HL-60 (cell line): ENCODE results near the gene QSOX2.

Experiments
- CTCF ChIP-seq: IDR thresholded peaks from one replicate; pipeline ENCODE4 v1.5.1; 2011; ENCODE audit warnings: low read length, control low read depth, inconsistent platforms; ENCODE audit not compliant: insufficient read depth
- POLR2AphosphoS5 ChIP-seq: IDR thresholded peaks from 2 replicates; pipeline ENCODE4 v1.6.1; 2012; ENCODE audit warnings: low read depth
- TF ChIP-seq, protein P1 (sequence below): IDR thresholded peaks from 2 replicates; pipeline ENCODE4 v1.6.1; 2012; ENCODE audit warnings: low read depth; ENCODE audit not compliant: insufficient replicate concordance

DNA sequence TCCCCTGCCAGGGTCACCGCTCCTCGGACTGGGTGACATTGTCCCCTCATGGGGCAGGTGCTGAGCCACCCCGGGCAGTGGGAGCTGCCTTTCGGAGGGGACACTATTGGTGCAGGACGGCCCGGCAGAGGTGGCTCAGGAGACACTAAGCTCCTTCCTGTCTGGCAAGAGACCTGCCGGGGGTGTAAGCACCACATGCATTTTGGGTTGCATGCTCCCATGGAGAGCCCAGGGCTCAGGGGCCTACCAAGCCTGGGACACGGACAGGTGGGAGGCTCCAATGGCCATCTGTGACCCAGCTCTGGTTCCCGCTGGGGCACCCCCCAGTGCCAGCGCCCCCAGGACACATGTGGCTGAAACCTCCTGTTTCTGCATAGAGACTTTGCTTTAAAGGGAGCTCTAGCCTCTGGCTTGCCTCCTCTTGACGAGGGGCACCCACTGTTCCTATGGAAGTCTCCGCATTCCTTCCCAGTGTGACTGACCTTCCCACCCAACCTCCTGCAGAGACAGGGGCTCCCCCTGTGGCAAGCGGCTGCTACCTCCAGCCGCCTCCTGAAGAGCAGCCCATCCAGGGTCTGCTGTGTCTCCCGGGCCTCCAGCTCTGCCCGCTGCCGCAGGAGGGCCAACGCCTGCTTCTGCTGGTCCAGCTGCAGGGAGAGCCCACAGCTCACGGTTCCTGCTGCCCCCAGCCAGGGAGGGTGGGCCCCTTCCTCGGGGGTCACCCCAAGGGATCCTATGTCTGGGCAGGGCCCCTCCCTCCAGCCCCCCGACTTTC is 30.2 kb upstream of the QSOX2 start:
- no peak for TF ChIP-seq CTCF
- TF ChIP-seq POLR2AphosphoS5, result no peak
- TF ChIP-seq, protein P1, sequence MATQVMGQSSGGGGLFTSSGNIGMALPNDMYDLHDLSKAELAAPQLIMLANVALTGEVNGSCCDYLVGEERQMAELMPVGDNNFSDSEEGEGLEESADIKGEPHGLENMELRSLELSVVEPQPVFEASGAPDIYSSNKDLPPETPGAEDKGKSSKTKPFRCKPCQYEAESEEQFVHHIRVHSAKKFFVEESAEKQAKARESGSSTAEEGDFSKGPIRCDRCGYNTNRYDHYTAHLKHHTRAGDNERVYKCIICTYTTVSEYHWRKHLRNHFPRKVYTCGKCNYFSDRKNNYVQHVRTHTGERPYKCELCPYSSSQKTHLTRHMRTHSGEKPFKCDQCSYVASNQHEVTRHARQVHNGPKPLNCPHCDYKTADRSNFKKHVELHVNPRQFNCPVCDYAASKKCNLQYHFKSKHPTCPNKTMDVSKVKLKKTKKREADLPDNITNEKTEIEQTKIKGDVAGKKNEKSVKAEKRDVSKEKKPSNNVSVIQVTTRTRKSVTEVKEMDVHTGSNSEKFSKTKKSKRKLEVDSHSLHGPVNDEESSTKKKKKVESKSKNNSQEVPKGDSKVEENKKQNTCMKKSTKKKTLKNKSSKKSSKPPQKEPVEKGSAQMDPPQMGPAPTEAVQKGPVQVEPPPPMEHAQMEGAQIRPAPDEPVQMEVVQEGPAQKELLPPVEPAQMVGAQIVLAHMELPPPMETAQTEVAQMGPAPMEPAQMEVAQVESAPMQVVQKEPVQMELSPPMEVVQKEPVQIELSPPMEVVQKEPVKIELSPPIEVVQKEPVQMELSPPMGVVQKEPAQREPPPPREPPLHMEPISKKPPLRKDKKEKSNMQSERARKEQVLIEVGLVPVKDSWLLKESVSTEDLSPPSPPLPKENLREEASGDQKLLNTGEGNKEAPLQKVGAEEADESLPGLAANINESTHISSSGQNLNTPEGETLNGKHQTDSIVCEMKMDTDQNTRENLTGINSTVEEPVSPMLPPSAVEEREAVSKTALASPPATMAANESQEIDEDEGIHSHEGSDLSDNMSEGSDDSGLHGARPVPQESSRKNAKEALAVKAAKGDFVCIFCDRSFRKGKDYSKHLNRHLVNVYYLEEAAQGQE, result no peak
